OCI-LY7 (cell line): ENCODE measurements around the gene ABHD6. TPM values are rescaled to one million over a fixed set of nuclear protein-coding genes. Genes with fewer than 3 reads are reported as not detected.
"Not testable (repeated sequence)": the region's sequence is repeated elsewhere in the genome, so short reads cannot be mapped to it uniquely, and the experiment has no call there.

Experiments used
- BruUV-seq: library from RNA; stranded (reverse); fragments of 400-500 nt; replicated peaks from 2 replicates; lab custom pipeline; 2021; lab: Mats Ljungman, UMichigan
- CTCF ChIA-PET: fragments of 300-600 bp; sonication (Branson Sonifier 250); formaldehyde crosslinking; loops from one replicate; lab custom pipeline; 2022; ENCODE audit warnings: antibody characterized with exemption; ENCODE audit not compliant: unreplicated experiment; lab: Charles Lee
- POLR2A ChIA-PET: fragments of 300-600 bp; sonication (Branson Sonifier 250); formaldehyde crosslinking; loops from one replicate; lab custom pipeline; 2022; ENCODE audit warnings: antibody characterized with exemption; lab: Charles Lee
- DNase-seq: peaks from one replicate; pipeline ENCODE4 v3.0.0-alpha.2; 2015; ENCODE audit warnings: low spot score
- H2AFZ ChIP-seq: fragments of 200-600 bp; sonication (generic), shearing (Covaris generic); 2 replicates; pipeline ENCODE4 v1.6.1; 2014; ENCODE audit warnings: mild to moderate bottlenecking, antibody characterized with exemption, low read length, moderate library complexity
- H3K27ac ChIP-seq: fragments of 200-600 bp; sonication (generic); 2 replicates; pipeline ENCODE4 v1.5.1; 2014; ENCODE audit warnings: mixed run types, low read depth, mild to moderate bottlenecking, moderate library complexity, low read length, inconsistent platforms; ENCODE audit not compliant: poor library complexity, severe bottlenecking
- H3K36me3 ChIP-seq: fragments of 200-600 bp; sonication (generic); 2 replicates; pipeline ENCODE4 v1.6.1; 2014; ENCODE audit warnings: mild to moderate bottlenecking, antibody characterized with exemption, low read length, moderate library complexity, mixed read lengths; ENCODE audit not compliant: insufficient read depth
- H3K4me1 ChIP-seq: fragments of 200-600 bp; sonication (generic); 2 replicates; pipeline ENCODE4 v1.5.1; 2014; ENCODE audit warnings: mild to moderate bottlenecking, low read length; ENCODE audit not compliant: insufficient read depth, poor library complexity, severe bottlenecking
- H3K4me2 ChIP-seq: fragments of 200-600 bp; sonication (generic); 2 replicates; pipeline ENCODE4 v1.6.1; 2014; ENCODE audit warnings: mild to moderate bottlenecking, low read length
- H3K4me3 ChIP-seq: fragments of 200-600 bp; sonication (generic); 2 replicates; pipeline ENCODE4 v1.5.1; 2014; ENCODE audit warnings: mild to moderate bottlenecking, low read depth, low read length; ENCODE audit not compliant: poor library complexity, severe bottlenecking
- H3K79me2 ChIP-seq: fragments of 200-600 bp; sonication (generic); 2 replicates; pipeline ENCODE4 v1.6.1; 2016; ENCODE audit warnings: low read depth, mild to moderate bottlenecking, low read length, moderate library complexity, mixed read lengths; ENCODE audit not compliant: insufficient read depth
- H3K9me2 ChIP-seq: fragments of 200-600 bp; sonication (generic); 2 replicates; pipeline ENCODE4 v1.6.1; 2016; ENCODE audit warnings: mild to moderate bottlenecking, low read length, mixed read lengths; ENCODE audit not compliant: insufficient read depth
- H3K9me3 ChIP-seq: fragments of 200-600 bp; sonication (generic); 2 replicates; pipeline ENCODE4 v1.6.1; 2014; ENCODE audit warnings: mild to moderate bottlenecking, mixed run types, low read length, mixed read lengths
- H4K20me1 ChIP-seq: fragments of 200-600 bp; sonication (generic); 2 replicates; pipeline ENCODE4 v1.6.1; 2014; ENCODE audit warnings: mild to moderate bottlenecking, antibody characterized with exemption, low read length, moderate library complexity, mixed read lengths; ENCODE audit not compliant: insufficient read depth
- CTCF ChIP-seq: fragments of 200-600 bp; sonication (generic); conservative IDR thresholded peaks from 2 replicates; pipeline ENCODE4 v1.5.1; 2014; ENCODE audit warnings: mild to moderate bottlenecking, antibody characterized with exemption, low read length, moderate library complexity, mixed read lengths
- EZH2phosphoT487 ChIP-seq: fragments of 200-600 bp; sonication (generic); IDR thresholded peaks from 2 replicates; pipeline ENCODE4 v1.6.1; 2018; ENCODE audit warnings: low read depth, borderline replicate concordance, mild to moderate bottlenecking, mixed run types, antibody characterized with exemption, low read length, moderate library complexity, mixed read lengths
- intact Hi-C: fragments of 100-400 bp; cut with micrococcal nuclease; formaldehyde crosslinking; loops from one replicate; pipeline ENCODE4 v1.10.0; 2022; ENCODE audit not compliant: unreplicated experiment
- total RNA-seq, 2 experiments: library from RNA; depleted of rRNA in 1 of 2; stranded (reverse); fragments of >200 nt in 1 of 2; shearing (Covaris generic) in 1 of 2; gene quantifications; 2 replicates each; pipeline ENCODE4 v1.2.3, GENCODE V29; 2014 to 2022

The ABHD6 gene
- total RNA-seq, 2 experiments from 2014 or later = 5.8 to 10.7 TPM

- intact Hi-C loops = loop anchor here (5.0 kb wide), 2 partner anchors 52 to 293 kb away; no protein-coding TSS in a partner anchor
- BruUV-seq = no TSS peak
- H2AFZ ChIP-seq = peak overlapping the region; percentile 78; the same call in 1 of the 2 replicates
Measured at GRCh38 chr3:58238830-58239229, 1.2 kb downstream of the ABHD6 start.

GRCh38 chr3:58241306-58242044 is 3.9 kb downstream of the ABHD6 start:
- intact Hi-C loops = no loop called here
- Histone ChIP-seq H3K9me2 (no peaks in the 10 kb centered on the region), H3K4me3 (no peak overlapping the region), H3K4me2 (no peak overlapping the region), H3K9me3 (no peaks in the 10 kb centered on the region), H3K36me3 (no peaks in the 10 kb centered on the region), H3K4me1 (peaks cover 14% of the 10 kb centered on the region), H3K27ac (no peak overlapping the region), H4K20me1 (no peaks in the 10 kb centered on the region), H2AFZ (no peak overlapping the region), H3K79me2 (no peaks in the 10 kb centered on the region)
- ChIA-PET POLR2A (interaction anchor here (2.0 kb wide), 1 partner anchor 29 kb away, joined by 9 read pairs; no protein-coding TSS in a partner anchor), CTCF (no interaction called here)
- DNase-seq = no peak
- BruUV-seq = no TSS peak
- no peak for TF ChIP-seq CTCF
- no peak for TF ChIP-seq EZH2phosphoT487

More at GRCh38 chr3:58238830-58239229, 1.2 kb downstream of the ABHD6 start:
- Histone ChIP-seq H4K20me1 (no peaks in the 10 kb centered on the region), H3K4me3 (peak overlapping the region; percentile 80), H3K36me3 (no peaks in the 10 kb centered on the region), H3K9me2 (no peaks in the 10 kb centered on the region), H3K27ac (no peak overlapping the region), H3K9me3 (no peaks in the 10 kb centered on the region), H3K4me1 (peaks cover 18% of the 10 kb centered on the region), H3K79me2 (no peaks in the 10 kb centered on the region), H3K4me2 (peak overlapping the region; percentile 96)
- no peak for DNase-seq
- no peak for TF ChIP-seq CTCF
- TF ChIP-seq EZH2phosphoT487 = no peak
- ChIA-PET CTCF (interaction anchor here (1.0 to 2.0 kb wide), 2 partner anchors 51 to 69 kb away, joined by 3 to 5 read pairs; no protein-coding TSS in a partner anchor), POLR2A (interaction anchor here (0.6 to 1.4 kb wide), 4 partner anchors 12 to 702 kb away, joined by 3 to 4 read pairs (median 4); partner anchors contain the start of genes HTD2 and RPP14)

DNA sequence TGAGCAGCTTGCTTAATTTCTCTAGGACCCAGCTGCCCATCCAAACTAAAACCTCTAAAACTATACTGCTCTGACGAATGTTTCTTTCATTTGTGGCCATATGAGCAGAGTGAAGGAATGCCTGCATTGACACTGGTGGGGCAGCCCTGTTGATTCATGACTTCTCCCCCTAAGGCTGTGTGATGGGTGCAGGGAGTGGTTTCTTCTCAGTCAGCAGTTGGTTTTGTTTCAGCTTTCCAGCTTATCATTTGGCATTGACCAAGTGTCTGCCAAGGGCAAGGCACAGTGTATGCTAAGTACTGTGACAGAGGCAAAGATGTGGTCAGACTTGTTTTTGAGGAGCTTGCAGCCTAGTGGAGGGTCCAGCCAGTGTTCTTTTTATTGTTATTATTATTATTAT is 4.7 kb downstream of the ABHD6 start:
- Histone ChIP-seq H3K4me1 (peaks cover 9% of the 10 kb centered on the region), H3K79me2 (no peaks in the 10 kb centered on the region), H3K27ac (no peak overlapping the region), H3K4me3 (no peak overlapping the region), H4K20me1 (no peaks in the 10 kb centered on the region), H3K4me2 (no peak overlapping the region), H2AFZ (no peak overlapping the region), H3K36me3 (no peaks in the 10 kb centered on the region), H3K9me2 (no peaks in the 10 kb centered on the region), H3K9me3 (no peaks in the 10 kb centered on the region)
- intact Hi-C loops = no loop called here
- ChIA-PET CTCF (no interaction called here), POLR2A (no interaction called here)
- TF ChIP-seq EZH2phosphoT487 (no peak), CTCF (no peak)
- BruUV-seq = no TSS peak
- DNase-seq = no peak

DNA sequence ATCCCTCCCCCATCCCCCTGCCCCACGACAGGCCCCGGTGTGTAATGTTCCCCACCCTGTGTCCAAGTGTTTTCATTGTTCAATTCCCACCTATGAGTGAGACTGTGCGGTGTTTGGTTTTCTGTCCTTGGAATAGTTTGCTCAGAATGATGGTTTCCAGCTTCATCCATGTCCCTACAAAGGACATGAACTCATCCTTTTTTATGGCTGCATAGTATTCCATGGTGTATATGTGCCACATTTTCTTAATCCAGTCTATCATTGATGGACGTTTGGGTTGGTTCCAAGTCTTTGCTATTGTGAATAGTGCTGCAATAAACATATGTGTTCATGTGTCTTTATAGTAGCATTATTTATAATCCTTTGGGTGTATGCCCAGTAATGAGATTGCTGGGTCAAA is 5.3 kb downstream of the ABHD6 start:
- H2AFZ ChIP-seq, BruUV-seq, DNase-seq, H3K36me3 ChIP-seq, H4K20me1 ChIP-seq, H3K9me3 ChIP-seq, H3K9me2 ChIP-seq, H3K4me1 ChIP-seq, H3K27ac ChIP-seq, H3K79me2 ChIP-seq, H3K4me3 ChIP-seq, CTCF ChIA-PET, H3K4me2 ChIP-seq, POLR2A ChIA-PET, intact Hi-C loops: not testable (repeated sequence)
